ENCODE results near the gene SEPTIN3. TPM values are rescaled to one million over a fixed set of nuclear protein-coding genes. Genes with fewer than 3 reads are reported as not detected.
"Not testable (repeated sequence)": the region's sequence is repeated elsewhere in the genome, so short reads cannot be mapped to it uniquely, and the experiment has no call there.

The SEPTIN3 gene
- total and polyA plus RNA-seq, 8 donors, result 0.61 to 1.4 (median 0.72) TPM; not detected in 3

DNA sequence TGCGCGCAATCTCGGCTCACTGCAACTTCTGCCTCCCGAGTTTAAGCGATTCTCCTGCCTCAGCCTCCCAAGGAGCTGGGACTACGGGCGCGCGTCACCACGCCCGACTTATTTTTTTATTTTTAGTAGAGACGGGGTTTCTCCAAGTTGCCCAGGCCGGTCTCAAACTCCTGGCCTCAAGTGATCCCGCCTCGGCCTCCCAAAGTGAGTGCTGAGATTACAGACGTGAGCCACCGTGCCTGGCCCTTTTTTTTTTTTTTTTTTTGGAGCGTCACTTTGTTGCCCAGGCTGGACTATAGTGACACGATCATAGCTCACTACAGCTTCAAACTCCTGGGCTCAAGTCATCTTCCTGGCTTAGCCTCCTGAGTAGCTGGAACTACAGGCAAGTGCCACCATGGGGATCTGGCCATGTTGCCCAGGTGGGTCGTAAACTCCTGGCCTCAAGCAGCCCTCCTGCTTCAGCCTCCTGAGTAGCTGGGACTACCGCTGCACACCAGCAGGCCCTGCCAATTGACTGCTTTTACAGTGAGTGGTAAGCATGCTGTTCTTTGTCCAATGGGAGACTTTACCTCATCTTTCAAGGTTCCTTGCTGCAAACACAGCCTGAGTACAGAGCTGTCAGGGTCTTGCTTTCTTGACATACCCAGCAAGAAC is 21.7 kb upstream of the SEPTIN3 start:
- Histone ChIP-seq H3K27ac (peak overlapping the region in 3 of 5 donors; percentile 72 to 79 (median 78)), H3K27me3 (peaks cover 0 to 10% (median 0%) of the 10 kb centered on the region in 3 donors), H3K4me1 (peaks cover 13 to 35% (median 26%) of the 10 kb centered on the region in 4 donors), H3K9me3 (no peaks in the 10 kb centered on the region), H3K36me3 (no peaks in the 10 kb centered on the region), H3K4me3 (peak overlapping the region; percentile 67 to 88 (median 76))
- TF ChIP-seq POLR2AphosphoS5 (IDR thresholded peaks at IDR 0.05) (no peak), EP300 (IDR thresholded peaks at IDR 0.05) (no peak), POLR2A (IDR thresholded peaks at IDR 0.05) (no peak)
- TF ChIP-seq, protein P1, sequence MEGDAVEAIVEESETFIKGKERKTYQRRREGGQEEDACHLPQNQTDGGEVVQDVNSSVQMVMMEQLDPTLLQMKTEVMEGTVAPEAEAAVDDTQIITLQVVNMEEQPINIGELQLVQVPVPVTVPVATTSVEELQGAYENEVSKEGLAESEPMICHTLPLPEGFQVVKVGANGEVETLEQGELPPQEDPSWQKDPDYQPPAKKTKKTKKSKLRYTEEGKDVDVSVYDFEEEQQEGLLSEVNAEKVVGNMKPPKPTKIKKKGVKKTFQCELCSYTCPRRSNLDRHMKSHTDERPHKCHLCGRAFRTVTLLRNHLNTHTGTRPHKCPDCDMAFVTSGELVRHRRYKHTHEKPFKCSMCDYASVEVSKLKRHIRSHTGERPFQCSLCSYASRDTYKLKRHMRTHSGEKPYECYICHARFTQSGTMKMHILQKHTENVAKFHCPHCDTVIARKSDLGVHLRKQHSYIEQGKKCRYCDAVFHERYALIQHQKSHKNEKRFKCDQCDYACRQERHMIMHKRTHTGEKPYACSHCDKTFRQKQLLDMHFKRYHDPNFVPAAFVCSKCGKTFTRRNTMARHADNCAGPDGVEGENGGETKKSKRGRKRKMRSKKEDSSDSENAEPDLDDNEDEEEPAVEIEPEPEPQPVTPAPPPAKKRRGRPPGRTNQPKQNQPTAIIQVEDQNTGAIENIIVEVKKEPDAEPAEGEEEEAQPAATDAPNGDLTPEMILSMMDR (IDR thresholded peaks at IDR 0.05), result no peak
- WGBS, 5 donors, result 70 to 72% (median 70%) methylated on average over 21 of the region's 21 CpGs
- no peak for DNase-seq
- intact Hi-C loops (cut with DNase I; ENCODE audit: low total_unique reads), result no loop called here

DNA sequence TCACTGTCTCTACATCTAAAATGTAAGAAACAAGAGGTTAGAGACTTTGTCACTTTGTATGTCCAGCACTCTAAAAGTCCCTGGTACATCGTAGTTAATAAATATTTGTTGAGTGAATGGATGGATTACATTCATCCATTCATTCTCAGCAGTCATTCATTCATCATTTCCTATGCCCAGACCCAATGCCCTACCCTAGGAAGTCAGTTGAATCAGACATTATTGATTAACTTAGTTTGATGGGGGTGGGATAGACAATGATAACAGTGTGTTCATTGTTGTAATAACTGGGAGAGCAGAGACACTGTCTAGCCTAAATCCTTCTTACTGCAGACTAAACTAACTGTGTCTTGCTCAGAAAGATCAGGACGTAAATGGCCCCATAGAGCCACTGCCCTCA is 21.1 kb upstream of the SEPTIN3 start:
- intact Hi-C loops (cut with DNase I; ENCODE audit: low total_unique reads), result no loop called here
- WGBS, 5 donors, result 76 to 84% (median 82%) methylated on average over 2 of the region's 2 CpGs

DNA sequence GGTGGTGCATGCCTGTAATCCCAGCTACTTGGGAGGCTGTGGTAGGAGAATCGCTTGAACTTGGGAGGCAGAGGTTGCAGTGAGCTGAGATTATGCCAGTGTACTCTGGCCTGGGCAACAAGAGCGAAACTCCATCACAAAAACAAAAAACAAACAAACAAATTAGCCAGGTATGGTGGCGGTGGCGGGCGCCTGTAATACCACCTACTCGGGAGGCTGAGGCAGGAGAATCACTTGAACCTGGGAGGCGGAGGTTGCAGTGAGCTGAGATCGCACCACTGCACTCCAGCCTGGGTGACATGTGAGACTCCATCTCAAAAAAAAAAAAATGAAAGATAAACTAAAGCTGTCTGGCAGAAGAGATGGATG is 20.3 kb upstream of the SEPTIN3 start:
- H3K27ac ChIP-seq; H3K27me3 ChIP-seq; H3K9me3 ChIP-seq; intact Hi-C loops (cut with DNase I; ENCODE audit: low total_unique reads); DNase-seq; H3K36me3 ChIP-seq; H3K4me3 ChIP-seq: not testable (repeated sequence)
- 78 to 94% (median 83%) methylated on average over 8 of the region's 8 CpGs for WGBS, 5 donors
- H3K4me1 ChIP-seq, result peaks cover 13 to 32% (median 21%) of the 10 kb centered on the region in 4 donors

More for the DNA sequence above, 21.1 kb upstream of the SEPTIN3 start:
- Histone ChIP-seq H3K9me3 (no peaks in the 10 kb centered on the region), H3K27ac (no peak overlapping the region), H3K4me1 (peaks cover 13 to 35% (median 26%) of the 10 kb centered on the region in 4 donors), H3K36me3 (no peaks in the 10 kb centered on the region), H3K27me3 (peaks cover 0 to 10% (median 0%) of the 10 kb centered on the region in 3 donors), H3K4me3 (no peak overlapping the region)
- no peak for DNase-seq
- TF ChIP-seq EP300 (IDR thresholded peaks at IDR 0.05), result no peak
- TF ChIP-seq POLR2A (IDR thresholded peaks at IDR 0.05), result no peak
- TF ChIP-seq POLR2AphosphoS5 (IDR thresholded peaks at IDR 0.05), result no peak
- TF ChIP-seq, protein P1 (IDR thresholded peaks at IDR 0.05), result no peak

DNA sequence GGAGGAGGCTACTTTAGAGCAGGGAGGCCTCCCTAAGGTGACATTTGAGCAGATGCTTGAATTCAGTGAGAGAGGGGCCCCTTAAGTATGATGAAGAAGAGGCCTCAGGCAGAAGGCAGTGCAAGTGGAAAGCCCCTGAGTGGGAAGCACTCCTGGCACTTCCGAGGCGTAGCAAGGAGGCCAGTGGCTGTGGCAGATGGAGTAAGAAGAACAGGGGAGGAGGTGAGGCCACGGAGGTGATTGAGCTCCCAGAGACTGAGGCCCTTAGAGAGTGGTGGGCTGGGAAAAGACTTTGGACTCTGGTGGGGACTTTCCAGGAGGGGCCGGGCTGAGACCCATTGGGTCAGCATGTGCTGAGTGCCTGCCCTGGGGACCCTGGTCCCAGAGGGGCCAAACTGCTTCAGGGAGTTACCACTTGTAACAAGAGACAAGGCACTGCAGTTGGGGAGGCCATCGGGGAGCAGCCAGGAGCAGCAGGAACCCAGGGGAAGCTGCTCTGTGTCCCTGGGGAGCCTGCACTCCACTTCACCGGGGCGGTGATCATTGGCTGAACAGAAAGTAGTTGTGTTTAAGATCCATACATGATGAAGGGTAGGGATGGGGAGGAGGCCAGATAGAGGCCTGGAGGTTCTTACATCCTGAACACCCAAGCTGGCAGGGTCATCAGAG is 19.8 kb upstream of the SEPTIN3 start:
- 83 to 95% (median 92%) methylated on average over 7 of the region's 7 CpGs for WGBS, 5 donors
- intact Hi-C loops (cut with DNase I; ENCODE audit: low total_unique reads), result no loop called here

More for the DNA sequence above, 19.8 kb upstream of the SEPTIN3 start:
- TF ChIP-seq POLR2AphosphoS5 (IDR thresholded peaks at IDR 0.05) (no peak), EP300 (IDR thresholded peaks at IDR 0.05) (no peak), POLR2A (IDR thresholded peaks at IDR 0.05) (no peak)
- TF ChIP-seq, protein P1 (IDR thresholded peaks at IDR 0.05), result no peak
- Histone ChIP-seq H3K4me1 (peaks cover 13 to 32% (median 20%) of the 10 kb centered on the region in 4 donors), H3K36me3 (no peaks in the 10 kb centered on the region), H3K4me3 (no peak overlapping the region), H3K27ac (no peak overlapping the region), H3K27me3 (peaks cover 0 to 10% (median 0%) of the 10 kb centered on the region in 3 donors), H3K9me3 (no peaks in the 10 kb centered on the region)
- DNase-seq, result no peak

Measured in stomach (tissue), 9 donors.